ENCODE measurements around the gene ANO1.

DNA sequence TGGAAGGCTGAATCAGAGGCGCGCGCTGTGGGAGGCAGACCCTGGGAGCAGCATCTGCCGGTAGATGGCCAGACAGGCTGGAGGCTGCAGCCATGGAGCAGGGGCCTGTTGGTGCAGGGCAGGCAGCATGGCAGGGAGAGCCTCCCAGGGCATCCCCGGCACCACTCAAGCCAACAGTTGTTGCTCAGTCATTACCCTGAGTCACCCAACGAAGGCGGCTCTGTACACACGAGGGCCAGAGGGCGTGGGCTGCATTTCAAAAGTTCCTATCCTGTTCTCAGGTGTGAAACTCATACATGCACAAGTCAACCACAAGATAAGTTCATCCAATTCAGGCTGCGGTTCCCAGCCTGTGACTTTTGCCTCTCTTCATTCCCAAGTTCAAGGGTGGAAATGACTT, 2.6 kb downstream of the ANO1 start:
- TF ChIP-seq, protein P1, sequence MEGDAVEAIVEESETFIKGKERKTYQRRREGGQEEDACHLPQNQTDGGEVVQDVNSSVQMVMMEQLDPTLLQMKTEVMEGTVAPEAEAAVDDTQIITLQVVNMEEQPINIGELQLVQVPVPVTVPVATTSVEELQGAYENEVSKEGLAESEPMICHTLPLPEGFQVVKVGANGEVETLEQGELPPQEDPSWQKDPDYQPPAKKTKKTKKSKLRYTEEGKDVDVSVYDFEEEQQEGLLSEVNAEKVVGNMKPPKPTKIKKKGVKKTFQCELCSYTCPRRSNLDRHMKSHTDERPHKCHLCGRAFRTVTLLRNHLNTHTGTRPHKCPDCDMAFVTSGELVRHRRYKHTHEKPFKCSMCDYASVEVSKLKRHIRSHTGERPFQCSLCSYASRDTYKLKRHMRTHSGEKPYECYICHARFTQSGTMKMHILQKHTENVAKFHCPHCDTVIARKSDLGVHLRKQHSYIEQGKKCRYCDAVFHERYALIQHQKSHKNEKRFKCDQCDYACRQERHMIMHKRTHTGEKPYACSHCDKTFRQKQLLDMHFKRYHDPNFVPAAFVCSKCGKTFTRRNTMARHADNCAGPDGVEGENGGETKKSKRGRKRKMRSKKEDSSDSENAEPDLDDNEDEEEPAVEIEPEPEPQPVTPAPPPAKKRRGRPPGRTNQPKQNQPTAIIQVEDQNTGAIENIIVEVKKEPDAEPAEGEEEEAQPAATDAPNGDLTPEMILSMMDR (IDR thresholded peaks at IDR 0.05), result no peak
- no peak for TF ChIP-seq POLR2A (IDR thresholded peaks at IDR 0.05)

All from uterus (tissue), 2 donors.